Naive thymus-derived CD8-positive, alpha-beta T cell (primary cell): ENCODE measurements around the gene PDLIM7. TPM values are rescaled to one million over a fixed set of nuclear protein-coding genes. Genes with fewer than 3 reads are reported as not detected.
A peak's percentile ranks its signal among the peaks of the same experiment; 100 is the strongest.

Experiments
- ATAC-seq, 2 donors: fragments of 150-1000 bp; cut with Tn5 transposase in 1 of 2; sonication (Bioruptor Pico), chemical (Tn5 transposase) in 1 of 2; 1 replicate in 1 of 2; 2 replicates in 1 of 2; pipeline ENCODE4 v1.10.0; 2021; ENCODE audit warnings: mild to moderate bottlenecking in 2 of 2, moderate library complexity in 2 of 2
- POLR2A ChIA-PET: fragments of 350-600 bp; sonication (Branson Sonifier 250); formaldehyde crosslinking; loops from one replicate; lab custom pipeline; 2021; ENCODE audit warnings: antibody characterized with exemption; lab: Charles Lee
- DNase-seq, 10 donors: peaks; one replicate each; pipeline versions ENCODE4 v3.0.0 to v3.0.0-alpha.2; 2020 to 2022
- H3K27ac Mint-ChIP-seq, 10 donors: one replicate each; pipeline ENCODE4 v1.8.0; 2020 to 2022; ENCODE audit warnings: mild to moderate bottlenecking in 10 of 10, mixed read lengths in 10 of 10, moderate library complexity in 4 of 10, inconsistent platforms in 1 of 10
- H3K27me3 Mint-ChIP-seq, 5 donors: one replicate each; pipeline ENCODE4 v1.8.0; 2021 to 2022; ENCODE audit warnings: mixed read lengths in 5 of 5
- H3K36me3 Mint-ChIP-seq, 3 donors: one replicate each; pipeline ENCODE4 v1.8.0; 2020 to 2022; ENCODE audit warnings: mixed read lengths in 3 of 3, mild to moderate bottlenecking in 2 of 3, inconsistent platforms in 1 of 3
- H3K4me1 Mint-ChIP-seq, 4 donors: one replicate each; pipeline ENCODE4 v1.8.0; 2021 to 2022; ENCODE audit warnings: mixed read lengths in 4 of 4
- H3K4me3 Mint-ChIP-seq, 10 donors: one replicate each; pipeline ENCODE4 v1.8.0; 2020 to 2022; ENCODE audit warnings: mild to moderate bottlenecking in 10 of 10, mixed read lengths in 10 of 10, moderate library complexity in 6 of 10, inconsistent platforms in 1 of 10
- H3K9me3 Mint-ChIP-seq, 9 donors: one replicate each; pipeline ENCODE4 v1.8.0; 2020 to 2022; ENCODE audit warnings: mixed read lengths in 9 of 9, mild to moderate bottlenecking in 3 of 9, inconsistent platforms in 1 of 9, moderate library complexity in 1 of 9
- polyA plus RNA-seq, 3 donors: library from polyadenylated mRNA; unstranded; fragments of 300-500 nt; fragmentation: Illumina TruSeq; gene quantifications; one replicate each; pipeline ENCODE4 v1.2.3, GENCODE V29; 2021
- total RNA-seq, 8 experiments: library from RNA in 2 of 8; stranded (reverse) in 2 of 8; gene quantifications; one replicate each; pipeline ENCODE4 v1.2.3 and lab custom pipeline; 2021 to 2026

The PDLIM7 gene
- total and polyA plus RNA-seq, 5 experiments from 2014 or later, result 4.3 to 19.1 (median 5.8) TPM

DNA sequence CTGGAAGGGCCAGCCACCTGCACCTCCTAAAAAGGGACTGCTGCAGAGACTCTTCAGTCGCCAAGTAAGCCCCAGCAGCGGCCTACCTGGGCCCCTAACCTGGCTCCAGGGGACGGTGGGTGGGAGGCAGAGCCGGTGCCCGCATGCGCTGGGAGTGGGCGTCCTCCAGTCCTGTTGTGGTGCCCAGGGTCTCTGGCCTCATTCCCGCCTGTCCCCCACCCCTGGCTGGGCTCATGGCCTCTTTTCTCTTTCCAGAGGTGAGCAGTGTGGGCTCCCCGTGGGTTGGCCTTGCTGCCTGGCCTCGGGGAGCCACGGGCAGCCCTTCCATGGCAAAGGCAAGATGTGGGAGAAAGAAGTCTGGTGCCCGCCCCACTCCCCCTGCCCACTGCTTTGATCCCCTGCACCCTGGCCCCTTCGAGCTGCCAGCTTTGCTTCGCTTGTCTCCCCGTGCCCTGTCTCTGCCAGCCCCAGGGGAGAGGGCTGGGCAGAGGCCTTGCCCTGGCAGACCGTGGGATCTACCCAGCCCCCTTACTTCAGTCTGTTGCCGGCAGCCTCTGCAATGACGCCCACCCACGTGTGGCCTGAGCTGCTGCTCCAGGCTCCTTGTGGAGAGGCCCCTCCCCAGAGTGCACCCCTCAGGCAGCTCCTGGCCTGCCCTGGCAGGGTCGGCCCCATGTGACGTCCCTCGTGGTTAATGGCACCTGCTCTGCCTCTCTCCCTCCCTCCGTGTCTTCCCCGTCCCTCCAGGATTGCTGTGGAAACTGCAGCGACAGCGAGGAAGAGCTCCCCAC, 56.2 kb downstream of the PDLIM7 start:
- peak in 1 of 10 donors; percentile 0 for DNase-seq

DNA sequence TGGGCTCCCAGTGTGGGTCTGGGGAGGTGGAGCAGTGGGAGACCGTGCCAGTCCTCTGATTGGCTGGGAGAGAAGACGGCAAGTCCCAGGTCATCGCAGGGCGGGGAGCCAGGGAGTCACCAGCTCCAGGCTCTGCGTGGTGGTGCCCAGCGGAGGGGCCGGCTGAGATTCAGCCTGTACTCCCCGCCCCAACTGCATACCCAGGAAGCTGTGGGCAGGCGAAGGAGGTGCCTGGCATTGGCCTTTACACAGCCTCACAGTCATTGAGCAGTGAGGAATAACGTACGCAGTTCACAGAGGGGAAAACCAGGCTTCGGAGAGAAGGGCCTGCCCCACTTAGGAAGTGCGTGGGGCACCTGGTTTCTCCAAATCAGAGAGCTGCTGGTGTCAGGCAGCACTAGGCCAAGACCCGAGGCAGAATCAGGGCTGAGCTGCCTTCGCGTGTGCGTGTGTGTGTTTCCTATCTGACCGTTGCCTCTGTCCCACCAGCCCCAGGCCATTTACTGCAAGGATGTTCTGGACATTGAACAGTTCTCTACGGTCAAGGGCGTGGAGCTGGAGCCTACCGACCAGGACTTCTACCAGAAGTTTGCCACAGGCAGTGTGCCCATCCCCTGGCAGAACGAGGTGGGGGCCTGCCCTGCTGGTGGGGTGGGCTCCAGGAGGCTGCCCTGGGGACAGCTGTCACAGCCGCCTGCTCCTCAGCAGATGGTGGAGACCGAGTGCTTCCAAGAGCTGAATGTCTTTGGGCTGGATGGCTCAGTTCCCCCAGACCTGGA, 57.0 kb downstream of the PDLIM7 start:
- DNase-seq (peak in 7 of 10 donors; percentile 46 to 74 (median 56)), ATAC-seq (peak; percentile 65 to 82)
- H3K36me3 Mint-ChIP-seq, result peaks cover 0 to 64% (median 16%) of the 10 kb centered on the region in 3 donors
- H3K27me3 Mint-ChIP-seq, result no peaks in the 10 kb centered on the region
- peak overlapping the region; percentile 80 to 93 (median 88) for H3K27ac Mint-ChIP-seq
- peaks cover 35 to 78% (median 67%) of the 10 kb centered on the region in 4 donors for H3K4me1 Mint-ChIP-seq
- peak overlapping the region in 7 of 10 donors; percentile 7 to 68 (median 54) for H3K4me3 Mint-ChIP-seq
- POLR2A ChIA-PET, result interaction anchor here (1.2 to 25.4 kb wide), 4 partner anchors 14 to 89 kb away, joined by 3 to 1530 read pairs (median 46); partner anchors contain the start of genes F12, GRK6 and LMAN2
- no peaks in the 10 kb centered on the region for H3K9me3 Mint-ChIP-seq

More for the DNA sequence above, 56.2 kb downstream of the PDLIM7 start:
- Mint-ChIP-seq H3K27ac (peak overlapping the region in 8 of 10 donors; percentile 72 to 98 (median 87)), H3K4me3 (peak overlapping the region in 2 of 10 donors; percentile 13 to 41), H3K27me3 (no peaks in the 10 kb centered on the region), H3K36me3 (peaks cover 0 to 58% (median 16%) of the 10 kb centered on the region in 3 donors), H3K9me3 (no peaks in the 10 kb centered on the region), H3K4me1 (peaks cover 37 to 81% (median 69%) of the 10 kb centered on the region in 4 donors)
- POLR2A ChIA-PET, result interaction anchor here (1.2 to 25.4 kb wide), 4 partner anchors 13 to 90 kb away, joined by 3 to 1530 read pairs (median 46); partner anchors contain the start of genes F12, GRK6 and LMAN2
- ATAC-seq, result no peak

DNA sequence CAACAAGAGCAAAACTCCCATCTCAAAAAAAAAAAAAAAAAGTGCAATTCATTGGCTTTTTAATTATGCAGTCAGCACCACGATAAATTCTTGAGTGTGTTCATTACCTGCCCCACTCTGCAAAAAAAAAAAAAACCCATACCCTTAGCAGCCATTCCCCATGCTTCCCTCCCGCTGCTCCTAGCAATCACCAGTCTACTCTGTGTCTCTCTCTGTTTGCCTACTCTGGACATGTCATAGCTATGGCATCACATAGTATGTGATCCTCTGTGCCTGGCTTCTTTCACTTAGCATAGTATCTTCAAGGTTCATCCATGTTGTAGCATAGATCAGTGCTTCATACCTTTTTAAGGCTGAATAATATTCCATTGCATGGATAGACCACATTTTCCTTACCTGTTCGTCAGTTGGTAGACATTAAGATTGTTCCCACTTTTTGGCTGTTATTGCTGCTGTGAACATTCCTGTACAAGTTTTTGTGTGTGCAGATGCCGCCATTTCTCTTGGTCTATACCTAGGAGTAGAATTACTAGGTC, 57.8 kb downstream of the PDLIM7 start:
- peaks cover 30 to 77% (median 65%) of the 10 kb centered on the region in 4 donors for H3K4me1 Mint-ChIP-seq
- peak in 1 of 10 donors; percentile 0 for DNase-seq
- no peaks in the 10 kb centered on the region for H3K9me3 Mint-ChIP-seq
- peak overlapping the region; percentile 80 to 93 (median 88) for H3K27ac Mint-ChIP-seq
- POLR2A ChIA-PET, result interaction anchor here (0.6 to 25.4 kb wide), 5 partner anchors 15 to 909 kb away, joined by 3 to 1530 read pairs (median 4); partner anchors contain the start of genes F12, GRK6 and LMAN2
- no peaks in the 10 kb centered on the region for H3K27me3 Mint-ChIP-seq
- H3K36me3 Mint-ChIP-seq, result peaks cover 0 to 70% (median 16%) of the 10 kb centered on the region in 3 donors
- peak overlapping the region in 4 of 10 donors; percentile 16 to 54 (median 19) for H3K4me3 Mint-ChIP-seq
- no peak for ATAC-seq

DNA sequence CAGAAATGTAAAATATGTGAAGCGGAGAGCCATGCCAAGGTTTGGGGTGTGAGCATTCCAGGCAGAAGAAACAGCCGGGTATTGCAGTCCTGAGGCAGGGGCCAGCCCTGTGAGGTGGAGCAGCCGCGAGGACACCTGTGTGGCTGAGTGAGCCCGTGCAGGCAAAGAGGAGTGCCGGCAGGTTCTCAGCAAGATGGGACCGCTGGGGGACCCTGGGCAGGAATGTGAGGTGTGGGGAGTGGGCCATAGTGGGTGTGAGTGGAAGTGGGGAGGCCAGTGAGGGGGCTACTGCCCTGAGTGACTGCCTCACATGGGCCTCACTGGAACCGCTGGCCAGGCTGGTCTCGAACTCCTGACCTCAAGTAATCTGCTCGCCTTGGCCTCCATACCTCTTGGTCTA, 58.9 kb downstream of the PDLIM7 start:
- Mint-ChIP-seq H3K4me3 (peak overlapping the region in 4 of 10 donors; percentile 4 to 36 (median 24)), H3K36me3 (peaks cover 0 to 79% (median 21%) of the 10 kb centered on the region in 3 donors)

DNA sequence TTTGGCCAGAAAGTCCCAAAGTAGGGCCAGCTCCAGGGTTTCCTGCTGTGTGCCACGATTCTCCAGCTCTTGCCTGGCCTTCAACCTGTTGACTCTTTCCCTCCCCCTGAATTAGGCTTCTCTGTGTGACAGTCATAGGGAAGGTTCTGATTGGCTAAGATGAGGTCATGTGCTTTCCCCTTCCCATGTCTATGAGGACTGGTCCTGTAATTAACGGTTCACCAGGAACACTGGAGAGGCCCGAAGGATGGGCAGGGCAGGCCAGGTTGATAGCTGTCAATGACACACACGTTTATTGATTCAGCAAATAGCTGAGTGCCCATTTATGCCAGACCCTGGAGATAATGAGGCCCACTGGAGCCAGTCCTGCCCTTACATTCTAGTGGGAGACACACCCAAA, 59.8 kb downstream of the PDLIM7 start:
- ATAC-seq, result no peak
- H3K27ac Mint-ChIP-seq, result peak overlapping the region in 9 of 10 donors; percentile 48 to 90 (median 86)
- H3K4me1 Mint-ChIP-seq, result peaks cover 28 to 84% (median 72%) of the 10 kb centered on the region in 4 donors
- H3K36me3 Mint-ChIP-seq, result peaks cover 0 to 82% (median 23%) of the 10 kb centered on the region in 3 donors
- no peaks in the 10 kb centered on the region for H3K27me3 Mint-ChIP-seq
- H3K4me3 Mint-ChIP-seq, result peak overlapping the region in 2 of 10 donors; percentile 20 to 29
- H3K9me3 Mint-ChIP-seq, result no peaks in the 10 kb centered on the region
- POLR2A ChIA-PET, result interaction anchor here (3.9 to 25.4 kb wide), 2 partner anchors 9 to 20 kb away, joined by 30 to 1530 read pairs; partner anchors contain the start of genes F12, GRK6 and PRR7
- DNase-seq, result no peak

More for the DNA sequence above, 58.9 kb downstream of the PDLIM7 start:
- Mint-ChIP-seq H3K27me3 (no peaks in the 10 kb centered on the region), H3K4me1 (peaks cover 27 to 79% (median 67%) of the 10 kb centered on the region in 4 donors), H3K27ac (peak overlapping the region; percentile 66 to 90 (median 86)), H3K9me3 (no peaks in the 10 kb centered on the region)
- POLR2A ChIA-PET, result interaction anchor here (3.9 to 25.4 kb wide), 2 partner anchors 8 to 20 kb away, joined by 30 to 1530 read pairs; partner anchors contain the start of genes F12, GRK6 and PRR7
- no peak for DNase-seq
- no peak for ATAC-seq

DNA sequence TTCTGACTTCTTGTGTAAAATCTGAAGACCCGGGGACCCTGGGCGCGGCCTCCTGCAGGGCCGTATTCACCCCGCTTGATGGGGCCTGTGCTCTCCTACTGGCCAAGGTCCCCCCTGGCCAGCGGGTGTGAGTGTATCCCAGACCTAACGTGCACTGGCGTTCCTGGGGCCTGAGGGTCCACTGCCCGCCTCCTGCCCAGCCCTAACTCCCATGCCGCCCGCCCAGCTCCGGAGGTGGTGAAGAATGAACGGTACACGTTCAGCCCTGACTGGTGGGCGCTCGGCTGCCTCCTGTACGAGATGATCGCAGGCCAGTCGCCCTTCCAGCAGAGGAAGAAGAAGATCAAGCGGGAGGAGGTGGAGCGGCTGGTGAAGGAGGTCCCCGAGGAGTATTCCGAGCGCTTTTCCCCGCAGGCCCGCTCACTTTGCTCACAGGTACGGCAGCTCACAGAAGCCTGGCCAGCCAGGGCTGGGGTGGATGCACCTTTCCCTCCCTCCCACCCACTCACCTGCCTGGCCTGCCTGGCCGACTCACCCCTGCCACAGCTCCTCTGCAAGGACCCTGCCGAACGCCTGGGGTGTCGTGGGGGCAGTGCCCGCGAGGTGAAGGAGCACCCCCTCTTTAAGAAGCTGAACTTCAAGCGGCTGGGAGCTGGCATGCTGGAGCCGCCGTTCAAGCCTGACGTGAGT, 61.4 kb downstream of the PDLIM7 start:
- Mint-ChIP-seq H3K27me3 (no peaks in the 10 kb centered on the region), H3K4me3 (peak overlapping the region in 1 of 10 donors; percentile 41), H3K4me1 (peaks cover 21 to 86% (median 79%) of the 10 kb centered on the region in 4 donors), H3K9me3 (no peaks in the 10 kb centered on the region), H3K27ac (peak overlapping the region in 6 of 10 donors; percentile 53 to 95 (median 74)), H3K36me3 (peaks cover 0 to 77% (median 26%) of the 10 kb centered on the region in 3 donors)
- POLR2A ChIA-PET, result interaction anchor here (1.0 to 25.4 kb wide), 5 partner anchors 8 to 117 kb away, joined by 3 to 1530 read pairs (median 4); partner anchors contain the start of genes F12, GRK6 and PRR7
- ATAC-seq (no peak), DNase-seq (no peak)

DNA sequence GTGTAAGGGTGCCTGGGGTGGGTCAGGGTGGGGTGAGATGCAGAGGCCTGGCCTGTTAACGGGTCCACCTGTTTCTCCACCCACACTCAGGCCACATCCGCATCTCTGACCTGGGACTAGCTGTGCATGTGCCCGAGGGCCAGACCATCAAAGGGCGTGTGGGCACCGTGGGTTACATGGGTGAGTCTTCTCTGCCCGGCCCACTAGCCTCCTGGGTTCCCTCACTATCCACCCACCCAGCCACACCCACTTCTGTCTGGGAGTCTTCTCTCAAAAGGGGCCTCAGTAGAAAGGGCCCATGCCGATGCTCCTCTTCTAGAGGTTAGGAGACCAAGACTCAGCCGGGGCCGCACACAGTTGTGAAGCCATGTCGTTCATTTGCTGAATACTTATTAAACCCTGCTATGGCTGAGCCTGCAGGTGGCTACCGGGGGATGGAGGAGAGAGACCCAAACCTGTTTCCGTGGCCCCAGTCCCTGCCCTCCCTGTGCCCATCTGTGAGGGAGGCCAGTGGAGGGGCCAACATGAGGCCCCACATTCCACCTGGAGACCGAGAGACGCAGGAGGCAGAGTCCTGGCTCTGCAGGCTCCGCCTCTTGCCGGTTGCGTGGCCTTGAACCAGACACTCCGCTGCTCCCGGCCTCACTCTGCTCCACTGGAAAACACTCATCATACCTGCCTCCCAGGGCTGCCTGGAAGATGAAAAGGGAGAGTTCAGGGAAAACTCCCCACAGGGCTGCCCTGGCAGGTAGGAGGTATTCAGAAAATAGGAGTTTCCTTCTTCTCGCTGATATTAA, 62.3 kb downstream of the PDLIM7 start:
- POLR2A ChIA-PET, result interaction anchor here (0.9 to 34.6 kb wide), 8 partner anchors 9 to 74 kb away, joined by 4 to 1530 read pairs (median 22); partner anchors contain the start of genes F12, GRK6 and PRR7
- no peak for ATAC-seq
- Mint-ChIP-seq H3K4me1 (peaks cover 24 to 90% (median 83%) of the 10 kb centered on the region in 4 donors), H3K9me3 (no peaks in the 10 kb centered on the region), H3K36me3 (peaks cover 0 to 75% (median 27%) of the 10 kb centered on the region in 3 donors), H3K27ac (peak overlapping the region in 8 of 10 donors; percentile 27 to 95 (median 86)), H3K4me3 (peak overlapping the region in 3 of 10 donors; percentile 22 to 76 (median 54)), H3K27me3 (no peaks in the 10 kb centered on the region)
- DNase-seq, result peak in 1 of 10 donors; percentile 41

DNA sequence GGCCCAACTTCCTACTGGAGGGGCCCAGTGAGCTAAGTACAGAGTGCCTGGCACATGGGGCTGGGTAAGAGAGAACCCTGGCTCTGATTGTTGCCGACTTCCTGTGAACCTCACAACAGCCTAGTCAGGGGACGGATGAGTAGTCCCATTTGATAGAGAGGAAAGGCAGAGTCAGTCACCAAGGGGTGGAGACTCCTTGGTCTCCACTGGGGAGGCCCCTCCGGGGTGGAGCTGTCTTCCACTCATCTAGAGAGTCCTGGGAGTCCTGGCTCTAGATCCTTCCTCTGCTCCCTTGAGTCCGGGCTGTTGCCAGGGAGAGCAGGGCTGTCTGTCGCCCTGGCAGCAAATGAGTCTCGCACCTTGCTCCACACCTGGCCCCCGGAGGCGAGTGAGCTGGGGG, 63.0 kb downstream of the PDLIM7 start:
- POLR2A ChIA-PET, result interaction anchor here (0.9 to 34.6 kb wide), 6 partner anchors 9 to 97 kb away, joined by 4 to 1530 read pairs (median 10); partner anchors contain the start of genes F12, GRK6 and PRR7
- Mint-ChIP-seq H3K4me3 (peak overlapping the region; percentile 49 to 81 (median 66)), H3K9me3 (no peaks in the 10 kb centered on the region), H3K4me1 (peaks cover 21 to 90% (median 83%) of the 10 kb centered on the region in 4 donors), H3K27ac (peak overlapping the region in 9 of 10 donors; percentile 83 to 95 (median 87)), H3K36me3 (peaks cover 0 to 72% (median 27%) of the 10 kb centered on the region in 3 donors), H3K27me3 (no peaks in the 10 kb centered on the region)
- peak in 1 of 2 donors; percentile 12 for ATAC-seq
- peak in 1 of 10 donors; percentile 36 for DNase-seq

DNA sequence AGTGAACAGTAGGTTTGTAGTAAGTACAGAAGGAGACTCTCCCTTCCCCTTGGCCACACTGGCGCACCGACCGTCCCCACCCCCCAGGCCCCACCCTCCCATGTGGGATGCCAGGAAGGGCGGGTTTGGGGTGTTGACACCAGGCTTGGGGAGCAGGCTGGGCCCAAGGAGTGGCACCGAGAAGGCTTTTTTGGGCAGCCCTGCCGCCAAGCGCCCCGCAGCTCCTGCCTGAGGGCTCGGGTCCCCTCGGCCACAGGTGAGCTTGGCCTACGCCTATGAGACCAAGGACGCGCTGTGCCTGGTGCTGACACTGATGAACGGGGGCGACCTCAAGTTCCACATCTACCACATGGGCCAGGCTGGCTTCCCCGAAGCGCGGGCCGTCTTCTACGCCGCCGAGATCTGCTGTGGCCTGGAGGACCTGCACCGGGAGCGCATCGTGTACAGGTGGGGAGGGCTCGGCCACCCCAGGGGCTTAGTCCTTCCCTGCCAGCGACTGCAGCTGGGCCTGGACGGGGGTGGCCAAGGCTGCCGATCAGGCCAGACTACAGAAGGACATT, 63.7 kb downstream of the PDLIM7 start:
- peaks cover 0 to 72% (median 23%) of the 10 kb centered on the region in 3 donors for H3K36me3 Mint-ChIP-seq
- H3K27me3 Mint-ChIP-seq, result no peaks in the 10 kb centered on the region
- H3K4me1 Mint-ChIP-seq, result peaks cover 28 to 92% (median 85%) of the 10 kb centered on the region in 4 donors
- no peak for DNase-seq
- POLR2A ChIA-PET, result interaction anchor here (0.9 to 34.6 kb wide), 4 partner anchors 9 to 97 kb away, joined by 6 to 1530 read pairs (median 150); partner anchors contain the start of genes F12, GRK6 and PRR7
- H3K9me3 Mint-ChIP-seq, result no peaks in the 10 kb centered on the region
- H3K27ac Mint-ChIP-seq, result peak overlapping the region in 9 of 10 donors; percentile 14 to 95 (median 71)
- H3K4me3 Mint-ChIP-seq, result peak overlapping the region in 8 of 10 donors; percentile 24 to 82 (median 63)
- ATAC-seq, result no peak
